BLaER1 (cell line): Measurements from ENCODE around the gene DIO2.

Source experiments
- H3K27ac ChIP-seq: shearing (Covaris generic); formaldehyde crosslinking; 2 replicates; pipeline ENCODE4 v1.8.1; 2022
- H3K27me3 ChIP-seq: shearing (Covaris generic); formaldehyde crosslinking; 2 replicates; pipeline ENCODE4 v1.8.1; 2022
- H3K36me3 ChIP-seq: shearing (Covaris generic); formaldehyde crosslinking; 2 replicates; pipeline ENCODE4 v1.8.1; 2022
- H3K4me1 ChIP-seq: shearing (Covaris generic); formaldehyde crosslinking; 2 replicates; pipeline ENCODE4 v1.8.1; 2022
- H3K4me2 ChIP-seq: shearing (Covaris generic); formaldehyde crosslinking; 2 replicates; pipeline ENCODE4 v1.8.1; 2022
- H3K4me3 ChIP-seq: shearing (Covaris generic); formaldehyde crosslinking; 2 replicates; pipeline ENCODE4 v1.8.1; 2022
- H3K9ac ChIP-seq: shearing (Covaris generic); formaldehyde crosslinking; 2 replicates; pipeline ENCODE4 v1.8.1; 2022
- H3K9me3 ChIP-seq: shearing (Covaris generic); formaldehyde crosslinking; 2 replicates; pipeline ENCODE4 v1.8.1; 2022
- H4K20me1 ChIP-seq: shearing (Covaris generic); formaldehyde crosslinking; 2 replicates; pipeline ENCODE4 v1.8.1; 2022
- Cebpa-rat ChIP-seq: shearing (Covaris generic); IDR thresholded peaks from 2 replicates; pipeline ENCODE4 v1.8.1; 2022

DIO2 gene

GRCh38 chr14:80172375-80173051 lies 38.8 kb downstream of the DIO2 start:
- no peak overlapping the region for H3K4me2 ChIP-seq
- TF ChIP-seq Cebpa-rat: no peak
- no peaks in the 10 kb centered on the region for H3K4me1 ChIP-seq
- H3K27me3 ChIP-seq: no peaks in the 10 kb centered on the region
- H3K4me3 ChIP-seq: no peak overlapping the region
- no peak overlapping the region for H3K9ac ChIP-seq
- H3K36me3 ChIP-seq: no peaks in the 10 kb centered on the region
- no peaks in the 10 kb centered on the region for H3K9me3 ChIP-seq
- H3K27ac ChIP-seq: no peak overlapping the region
- H4K20me1 ChIP-seq: no peaks in the 10 kb centered on the region

GRCh38 chr14:80167793-80168448 lies 43.4 kb downstream of the DIO2 start:
- Histone ChIP-seq H3K9ac (no peak overlapping the region), H3K27me3 (no peaks in the 10 kb centered on the region), H4K20me1 (no peaks in the 10 kb centered on the region), H3K4me1 (no peaks in the 10 kb centered on the region), H3K4me2 (no peak overlapping the region), H3K27ac (no peak overlapping the region), H3K4me3 (no peak overlapping the region), H3K36me3 (no peaks in the 10 kb centered on the region), H3K9me3 (no peaks in the 10 kb centered on the region)
- TF ChIP-seq Cebpa-rat: no peak

GRCh38 chr14:80164991-80165721 lies 46.1 kb downstream of the DIO2 start:
- H3K4me3 ChIP-seq: no peak overlapping the region
- no peak overlapping the region for H3K4me2 ChIP-seq

GRCh38 chr14:80152763-80153162 lies 58.5 kb downstream of the DIO2 start:
- Histone ChIP-seq H3K27me3 (no peaks in the 10 kb centered on the region), H4K20me1 (no peaks in the 10 kb centered on the region), H3K4me3 (no peak overlapping the region), H3K9me3 (no peaks in the 10 kb centered on the region), H3K4me1 (no peaks in the 10 kb centered on the region), H3K27ac (no peak overlapping the region), H3K9ac (no peak overlapping the region), H3K36me3 (no peaks in the 10 kb centered on the region), H3K4me2 (no peak overlapping the region)
- TF ChIP-seq Cebpa-rat: no peak

More at GRCh38 chr14:80164991-80165721, 46.1 kb downstream of the DIO2 start:
- Histone ChIP-seq H3K36me3 (no peaks in the 10 kb centered on the region), H3K9ac (no peak overlapping the region), H4K20me1 (no peaks in the 10 kb centered on the region), H3K27me3 (no peaks in the 10 kb centered on the region), H3K4me1 (no peaks in the 10 kb centered on the region), H3K27ac (no peak overlapping the region), H3K9me3 (no peaks in the 10 kb centered on the region)
- TF ChIP-seq Cebpa-rat: no peak

- no peak overlapping the region for H3K27ac ChIP-seq
- TF ChIP-seq Cebpa-rat: no peak
Observed at GRCh38 chr14:80152166-80152565, 59.1 kb downstream of the DIO2 start.

GRCh38 chr14:80150301-80150700 lies 61.0 kb downstream of the DIO2 start:
- TF ChIP-seq Cebpa-rat: no peak
- H3K9me3 ChIP-seq: no peaks in the 10 kb centered on the region
- no peaks in the 10 kb centered on the region for H3K27me3 ChIP-seq
- H3K4me1 ChIP-seq: no peaks in the 10 kb centered on the region
- no peak overlapping the region for H3K9ac ChIP-seq
- H3K4me3 ChIP-seq: no peak overlapping the region
- no peaks in the 10 kb centered on the region for H3K36me3 ChIP-seq
- no peak overlapping the region for H3K27ac ChIP-seq
- H4K20me1 ChIP-seq: no peaks in the 10 kb centered on the region
- H3K4me2 ChIP-seq: no peak overlapping the region

More at GRCh38 chr14:80152166-80152565, 59.1 kb downstream of the DIO2 start:
- Histone ChIP-seq H3K27me3 (no peaks in the 10 kb centered on the region), H3K4me3 (no peak overlapping the region), H3K9me3 (no peaks in the 10 kb centered on the region), H3K4me2 (no peak overlapping the region), H3K4me1 (no peaks in the 10 kb centered on the region), H3K9ac (no peak overlapping the region), H3K36me3 (no peaks in the 10 kb centered on the region), H4K20me1 (no peaks in the 10 kb centered on the region)
